Measurements from ENCODE around the gene FTCD.
A peak's percentile ranks its signal among the peaks of the same experiment; 100 is the strongest.

FTCD gene

DNA sequence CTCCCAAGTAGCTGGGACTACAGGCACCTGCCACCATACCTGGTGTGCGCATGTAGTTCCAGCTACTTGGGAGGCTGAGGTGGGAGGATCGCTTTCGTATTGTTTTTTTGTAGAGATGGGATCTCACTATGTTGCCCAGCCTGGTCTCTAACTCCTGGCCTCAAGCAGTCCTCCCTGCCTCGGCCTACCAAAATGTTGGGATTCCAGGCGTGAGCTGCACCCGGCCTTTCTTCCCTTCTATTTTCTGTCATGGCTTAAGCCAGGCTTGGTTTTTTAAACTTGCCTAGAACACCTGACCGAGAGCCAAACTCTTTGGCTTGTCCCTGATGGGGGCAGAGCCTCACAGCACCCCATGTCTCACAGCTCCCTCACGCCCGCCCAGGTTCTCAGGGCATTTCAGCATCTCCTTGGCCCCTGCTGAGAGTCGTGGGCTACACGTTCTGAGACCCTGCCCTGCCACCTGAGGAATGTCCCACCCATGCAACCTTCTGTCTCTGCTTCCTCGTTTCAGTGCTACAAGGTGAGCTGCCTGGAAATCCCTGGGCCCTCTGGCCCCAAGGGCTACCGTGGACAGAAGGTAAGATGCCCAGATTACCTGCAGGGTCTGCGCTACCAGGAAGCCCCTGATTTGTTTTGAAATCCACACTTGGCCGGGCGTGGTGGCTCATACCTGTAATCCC, 41.7 kb downstream of the FTCD start:
- DNase-seq = no peak
- Histone ChIP-seq H3K27me3 (replicated peaks) (no peaks in the 10 kb centered on the region), H3K27ac (no peak overlapping the region), H3K4me3 (ENCODE audit: low read depth, low read length) (no peak overlapping the region), H3K36me3 (replicated peaks) (peaks cover 82% of the 10 kb centered on the region)
- TF ChIP-seq, protein P1, sequence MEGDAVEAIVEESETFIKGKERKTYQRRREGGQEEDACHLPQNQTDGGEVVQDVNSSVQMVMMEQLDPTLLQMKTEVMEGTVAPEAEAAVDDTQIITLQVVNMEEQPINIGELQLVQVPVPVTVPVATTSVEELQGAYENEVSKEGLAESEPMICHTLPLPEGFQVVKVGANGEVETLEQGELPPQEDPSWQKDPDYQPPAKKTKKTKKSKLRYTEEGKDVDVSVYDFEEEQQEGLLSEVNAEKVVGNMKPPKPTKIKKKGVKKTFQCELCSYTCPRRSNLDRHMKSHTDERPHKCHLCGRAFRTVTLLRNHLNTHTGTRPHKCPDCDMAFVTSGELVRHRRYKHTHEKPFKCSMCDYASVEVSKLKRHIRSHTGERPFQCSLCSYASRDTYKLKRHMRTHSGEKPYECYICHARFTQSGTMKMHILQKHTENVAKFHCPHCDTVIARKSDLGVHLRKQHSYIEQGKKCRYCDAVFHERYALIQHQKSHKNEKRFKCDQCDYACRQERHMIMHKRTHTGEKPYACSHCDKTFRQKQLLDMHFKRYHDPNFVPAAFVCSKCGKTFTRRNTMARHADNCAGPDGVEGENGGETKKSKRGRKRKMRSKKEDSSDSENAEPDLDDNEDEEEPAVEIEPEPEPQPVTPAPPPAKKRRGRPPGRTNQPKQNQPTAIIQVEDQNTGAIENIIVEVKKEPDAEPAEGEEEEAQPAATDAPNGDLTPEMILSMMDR (IDR thresholded peaks at IDR 0.05; ENCODE audit: low read depth, low read length, missing control alignments) = no peak
- in situ Hi-C loops (cut with HindIII; ENCODE audit: low pct_ligation_motif_present, low sequenced_read_pairs) = no loop called here

DNA sequence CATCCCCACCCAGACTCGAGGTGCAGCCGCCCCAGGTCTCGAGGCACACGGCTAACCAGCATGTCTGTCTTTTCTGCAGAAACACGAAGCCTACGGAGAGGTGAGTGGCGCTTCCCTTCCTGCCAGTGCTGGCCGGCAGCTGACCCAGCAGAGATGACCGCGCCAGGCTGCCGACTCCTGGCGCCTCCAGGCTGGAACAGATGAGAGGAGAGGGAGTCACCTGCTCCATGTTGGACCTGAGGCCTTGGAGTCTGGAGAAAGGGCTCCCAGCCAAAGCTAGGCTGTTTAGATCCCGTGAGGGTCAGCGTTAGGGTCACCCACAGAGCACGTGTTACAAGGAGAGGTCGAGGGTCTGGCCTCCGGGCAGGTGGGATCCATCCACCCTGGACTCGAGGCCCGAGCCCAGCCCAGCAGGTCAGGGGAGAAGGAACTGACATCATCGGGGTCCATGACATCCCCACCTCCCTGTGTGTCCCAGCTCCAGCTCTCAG, 42.6 kb downstream of the FTCD start:
- Histone ChIP-seq H3K4me3 (ENCODE audit: low read depth, low read length) (no peak overlapping the region), H3K36me3 (replicated peaks) (peaks cover 73% of the 10 kb centered on the region), H3K27ac (no peak overlapping the region), H3K27me3 (replicated peaks) (no peaks in the 10 kb centered on the region)
- in situ Hi-C loops (cut with HindIII; ENCODE audit: low pct_ligation_motif_present, low sequenced_read_pairs) = no loop called here
- TF ChIP-seq, protein P1 (IDR thresholded peaks at IDR 0.05; ENCODE audit: low read depth, low read length, missing control alignments) = no peak
- no peak for DNase-seq

DNA sequence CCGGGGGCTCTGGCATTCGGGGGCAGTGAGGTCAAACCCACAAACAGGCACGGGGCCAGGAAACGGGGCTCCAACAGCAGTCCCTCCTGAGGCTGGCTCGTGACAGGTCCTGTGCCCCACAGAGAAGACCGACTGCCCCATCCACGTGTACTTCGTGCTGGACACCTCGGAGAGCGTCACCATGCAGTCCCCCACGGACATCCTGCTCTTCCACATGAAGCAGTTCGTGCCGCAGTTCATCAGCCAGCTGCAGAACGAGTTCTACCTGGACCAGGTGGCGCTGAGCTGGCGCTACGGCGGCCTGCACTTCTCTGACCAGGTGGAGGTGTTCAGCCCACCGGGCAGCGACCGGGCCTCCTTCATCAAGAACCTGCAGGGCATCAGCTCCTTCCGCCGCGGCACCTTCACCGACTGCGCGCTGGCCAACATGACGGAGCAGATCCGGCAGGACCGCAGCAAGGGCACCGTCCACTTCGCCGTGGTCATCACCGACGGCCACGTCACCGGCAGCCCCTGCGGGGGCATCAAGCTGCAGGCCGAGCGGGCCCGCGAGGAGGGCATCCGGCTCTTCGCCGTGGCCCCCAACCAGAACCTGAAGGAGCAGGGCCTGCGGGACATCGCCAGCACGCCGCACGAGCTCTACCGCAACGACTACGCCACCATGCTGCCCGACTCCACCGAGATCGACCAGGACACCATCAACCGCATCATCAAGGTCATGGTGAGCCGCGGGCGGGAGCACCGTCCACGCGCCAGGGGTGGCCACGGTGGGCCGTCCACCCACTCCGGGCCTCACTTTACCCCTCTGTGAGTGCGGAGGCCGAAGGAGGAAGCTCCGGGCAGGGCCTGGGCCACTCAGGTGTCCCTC, 43.3 kb downstream of the FTCD start:
- DNase-seq = no peak
- in situ Hi-C loops (cut with HindIII; ENCODE audit: low pct_ligation_motif_present, low sequenced_read_pairs) = no loop called here
- Histone ChIP-seq H3K36me3 (replicated peaks) (peaks cover 71% of the 10 kb centered on the region), H3K4me3 (ENCODE audit: low read depth, low read length) (no peak overlapping the region), H3K27me3 (replicated peaks) (no peaks in the 10 kb centered on the region), H3K27ac (no peak overlapping the region)
- TF ChIP-seq, protein P1 (IDR thresholded peaks at IDR 0.05; ENCODE audit: low read depth, low read length, missing control alignments) = no peak

DNA sequence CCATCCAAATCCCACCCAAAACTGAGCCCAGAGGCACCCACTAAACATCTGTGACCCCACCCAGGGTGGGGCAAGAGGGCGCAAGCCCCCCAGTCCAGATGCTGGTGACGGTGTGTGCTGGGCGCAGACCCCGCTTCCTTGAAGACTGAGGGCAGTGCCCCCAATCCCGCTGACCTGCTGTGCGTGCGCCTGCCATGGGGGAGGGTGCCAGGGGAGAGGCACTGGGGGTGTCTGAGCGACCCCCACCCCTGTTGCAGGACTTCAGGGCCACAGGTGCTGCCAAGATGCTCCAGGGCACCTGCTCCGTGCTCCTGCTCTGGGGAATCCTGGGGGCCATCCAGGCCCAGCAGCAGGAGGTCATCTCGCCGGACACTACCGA, 44.2 kb downstream of the FTCD start:
- TF ChIP-seq, protein P1 (IDR thresholded peaks at IDR 0.05; ENCODE audit: low read depth, low read length, missing control alignments) = no peak
- no peak for DNase-seq
- in situ Hi-C loops (cut with HindIII; ENCODE audit: low pct_ligation_motif_present, low sequenced_read_pairs) = no loop called here
- peaks cover 62% of the 10 kb centered on the region for H3K36me3 ChIP-seq (replicated peaks)
- H3K27ac ChIP-seq = no peak overlapping the region
- H3K4me3 ChIP-seq (ENCODE audit: low read depth, low read length) = no peak overlapping the region
- no peaks in the 10 kb centered on the region for H3K27me3 ChIP-seq (replicated peaks)

DNA sequence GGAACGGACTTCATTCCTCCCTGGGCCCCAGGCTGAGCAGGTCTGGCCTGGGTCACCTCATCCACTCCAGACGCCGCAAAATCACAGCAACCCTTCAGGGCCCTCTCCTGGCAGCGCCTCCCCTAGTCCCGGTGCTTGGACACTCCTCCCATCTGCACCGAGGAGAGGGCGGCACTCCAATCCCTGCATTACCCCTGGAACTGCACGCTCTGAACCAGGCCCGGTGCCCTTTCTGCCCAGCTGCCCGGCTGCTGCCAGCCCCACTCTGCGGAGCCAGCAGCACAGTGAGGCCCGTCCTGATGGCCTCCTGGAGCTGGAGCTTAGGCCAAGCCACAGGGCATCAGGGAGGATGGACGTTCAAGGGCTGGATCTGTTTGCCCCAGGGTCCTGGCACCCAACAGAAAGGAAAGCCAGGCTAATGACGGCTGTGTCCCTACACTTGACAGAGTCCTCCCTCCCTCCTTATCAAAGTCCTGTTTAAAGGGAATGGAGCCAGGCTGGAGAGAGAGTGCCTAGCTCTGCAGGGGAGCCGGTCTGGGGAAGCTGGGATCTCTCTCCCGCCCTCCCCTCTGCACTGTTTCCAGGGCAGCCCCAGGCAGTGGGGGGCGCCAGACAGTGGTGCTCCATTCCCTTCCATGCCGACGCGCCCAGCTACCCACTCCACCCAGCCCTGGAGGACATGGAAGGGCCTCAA, 44.7 kb downstream of the FTCD start:
- H3K36me3 ChIP-seq (replicated peaks) = peaks cover 57% of the 10 kb centered on the region
- in situ Hi-C loops (cut with HindIII; ENCODE audit: low pct_ligation_motif_present, low sequenced_read_pairs) = no loop called here
- H3K27ac ChIP-seq = no peak overlapping the region
- TF ChIP-seq, protein P1 (IDR thresholded peaks at IDR 0.05; ENCODE audit: low read depth, low read length, missing control alignments) = peak; percentile 26
- no peaks in the 10 kb centered on the region for H3K27me3 ChIP-seq (replicated peaks)
- DNase-seq = no peak
- no peak overlapping the region for H3K4me3 ChIP-seq (ENCODE audit: low read depth, low read length)
